IMR-90 (cell line): Measurements from ENCODE around the gene SELENOH. TPM values are rescaled to one million over a fixed set of nuclear protein-coding genes. Genes with fewer than 3 reads are reported as not detected.
A peak's percentile ranks its signal among the peaks of the same experiment; 100 is the strongest.

Source experiments
- ATAC-seq: fragments of 200-7000 bp; cut with Tn5 transposase; 2 replicates; pipeline ENCODE4 v1.9.1; 2020; ENCODE audit warnings: low read depth, mild to moderate bottlenecking, moderate library complexity
- BruUV-seq: library from RNA; stranded (reverse); fragments of 400-500 nt; replicated peaks from 2 replicates; lab custom pipeline; 2021; lab: Mats Ljungman, UMichigan
- CTCF ChIA-PET: fragments of 300-600 bp; formaldehyde crosslinking; extraction: SDS; loops from one replicate; lab custom pipeline; 2021; ENCODE audit warnings: antibody characterized with exemption; lab: Yijun Ruan, JAX
- POLR2A ChIA-PET: fragments of 300-600 bp; sonication (Branson Sonifier 250); formaldehyde crosslinking; loops from one replicate; lab custom pipeline; 2022; ENCODE audit warnings: antibody characterized with exemption; ENCODE audit not compliant: unreplicated experiment; lab: Charles Lee
- DNase-seq: peaks from one replicate; pipeline ENCODE4 v3.0.0; 2013
- H2AFZ ChIP-seq: replicated peaks from 2 replicates; pipeline ENCODE3; 2013; ENCODE audit warnings: low read length, mild to moderate bottlenecking; ENCODE audit not compliant: poor library complexity
- H2AK5ac ChIP-seq: 2 replicates; pipeline ENCODE4 v1.6.1; 2013; ENCODE audit warnings: low read depth, low read length, inconsistent platforms
- H2AK9ac ChIP-seq: replicated peaks from 2 replicates; pipeline ENCODE3; 2013; ENCODE audit warnings: mild to moderate bottlenecking, low read depth, low read length, moderate library complexity; ENCODE audit not compliant: poor library complexity
- H2BK120ac ChIP-seq: 2 replicates; pipeline ENCODE4 v1.6.1; 2013; ENCODE audit warnings: low read depth, low read length, inconsistent platforms
- H2BK15ac ChIP-seq: 3 replicates; pipeline ENCODE4 v1.6.1; 2013; ENCODE audit warnings: low read depth, low read length, inconsistent platforms
- H2BK20ac ChIP-seq: 2 replicates; pipeline ENCODE4 v1.6.1; 2013; ENCODE audit warnings: low read depth, mild to moderate bottlenecking, inconsistent platforms, low read length, moderate library complexity
- H2BK5ac ChIP-seq: 2 replicates; pipeline ENCODE4 v1.6.1; 2013; ENCODE audit warnings: mild to moderate bottlenecking, low read depth, low read length, inconsistent platforms; ENCODE audit not compliant: poor library complexity, severe bottlenecking
- H3K14ac ChIP-seq: replicated peaks from 2 replicates; pipeline ENCODE4 v1.6.1; 2013; ENCODE audit warnings: low read depth, low read length, inconsistent platforms
- H3K18ac ChIP-seq: 2 replicates; pipeline ENCODE4 v1.6.1; 2013; ENCODE audit warnings: low read depth, low read length, control low read depth
- H3K23ac ChIP-seq: 2 replicates; pipeline ENCODE4 v1.6.1; 2013; ENCODE audit warnings: low read depth, low read length, inconsistent platforms
- H3K27ac ChIP-seq: 2 replicates; pipeline ENCODE4 v1.5.1; 2013; ENCODE audit warnings: mild to moderate bottlenecking, control low read depth, low read length; ENCODE audit not compliant: insufficient read depth
- H3K27me3 ChIP-seq: 2 replicates; pipeline ENCODE4 v1.6.1; 2013; ENCODE audit warnings: low read length; ENCODE audit not compliant: control insufficient read depth, insufficient read depth
- H3K36me3 ChIP-seq: 2 replicates; pipeline ENCODE4 v1.6.1; 2013; ENCODE audit warnings: low read length, mixed read lengths; ENCODE audit not compliant: control insufficient read depth, insufficient read depth
- H3K4ac ChIP-seq: 2 replicates; pipeline ENCODE4 v1.6.1; 2013; ENCODE audit warnings: low read depth, low read length, inconsistent platforms
- H3K4me1 ChIP-seq: 2 replicates; pipeline ENCODE4 v1.6.1; 2013; ENCODE audit warnings: low read length, mixed read lengths; ENCODE audit not compliant: control insufficient read depth, insufficient read depth
- H3K4me2 ChIP-seq: 2 replicates; pipeline ENCODE4 v1.6.1; 2013; ENCODE audit warnings: low read depth, mild to moderate bottlenecking, control low read depth, low read length, moderate library complexity
- H3K4me3 ChIP-seq: 2 replicates; pipeline ENCODE4 v1.5.1; 2013; ENCODE audit warnings: low read depth, mild to moderate bottlenecking, control low read depth, low read length, moderate library complexity; ENCODE audit not compliant: insufficient read depth
- H3K56ac ChIP-seq: 2 replicates; pipeline ENCODE4 v1.6.1; 2013; ENCODE audit warnings: low read length, inconsistent platforms; ENCODE audit not compliant: insufficient read depth; ENCODE audit errors: extremely low read depth
- H3K79me1 ChIP-seq, 2 experiments: 2 replicates each; pipeline ENCODE4 v1.6.1; 2013; ENCODE audit warnings: low read length in 2 of 2, inconsistent platforms in 1 of 2, low read depth in 1 of 2
- H3K9ac ChIP-seq: 2 replicates; pipeline ENCODE4 v1.6.1; 2013; ENCODE audit warnings: low read depth, low read length, control low read depth
- H3K9me1 ChIP-seq: 2 replicates; pipeline ENCODE4 v1.6.1; 2013; ENCODE audit warnings: low read length, inconsistent platforms; ENCODE audit not compliant: insufficient read depth
- H3K9me3 ChIP-seq: 2 replicates; pipeline ENCODE4 v1.6.1; 2013; ENCODE audit warnings: low read length; ENCODE audit not compliant: control insufficient read depth, insufficient read depth
- H4K20me1 ChIP-seq: 2 replicates; pipeline ENCODE4 v1.6.1; 2013; ENCODE audit warnings: low read length, inconsistent platforms; ENCODE audit not compliant: insufficient read depth
- H4K5ac ChIP-seq: 2 replicates; pipeline ENCODE4 v1.6.1; 2013; ENCODE audit warnings: mild to moderate bottlenecking, low read depth, low read length, control low read depth
- H4K8ac ChIP-seq, 2 experiments: 2 replicates each; pipeline ENCODE4 v1.6.1; 2013; ENCODE audit warnings: low read depth in 2 of 2, low read length in 2 of 2, control low read depth in 1 of 2, inconsistent platforms in 1 of 2
- H4K91ac ChIP-seq: 2 replicates; pipeline ENCODE4 v1.6.1; 2013; ENCODE audit warnings: low read depth, low read length, inconsistent platforms; ENCODE audit not compliant: insufficient read depth
- RFX5 ChIP-seq: IDR thresholded peaks from 2 replicates; pipeline ENCODE4 v1.8.0; 2012; ENCODE audit warnings: low read depth, mild to moderate bottlenecking, low read length, moderate library complexity
- WGBS, 2 experiments: methylation state at CpG; one replicate each; pipeline versions ENCODE4 v1.1.5 to v1.1.7; 2013; ENCODE audit warnings: missing lambda C conversion rate in 2 of 2; ENCODE audit not compliant: insufficient read length in 1 of 2; ENCODE audit errors: extremely low coverage in 2 of 2; 5-methylcytosine and 5-hydroxymethylcytosine counted together
- dilution Hi-C: fragments of 300-500 bp; cut with HindIII; formaldehyde crosslinking; loops from one replicate; pipeline ENCODE4 v1.14.3; 2018; ENCODE audit warnings: low sequenced_read_pairs; ENCODE audit not compliant: unreplicated experiment
- in situ Hi-C: fragments of 300-500 bp; cut with MboI; formaldehyde crosslinking; loops from 3 replicates; pipeline ENCODE4 v1.14.3; 2019; ENCODE audit warnings: low sequenced_read_pairs, inconsistent platforms, mixed read lengths
- intact Hi-C: fragments of 100-400 bp; cut with micrococcal nuclease; formaldehyde crosslinking; loops from 2 replicates; pipeline ENCODE4 v1.10.0; 2022
- polyA plus RNA-seq, 3 experiments: library from polyadenylated mRNA; depleted of rRNA; stranded (reverse); fragments of >200 nt; gene quantifications; 2 replicates each; pipeline ENCODE4 v1.2.3, GENCODE V29; 2012; ENCODE audit warnings: low replicate concordance in 1 of 3
- total RNA-seq: library from RNA; depleted of rRNA; stranded (reverse); fragments of >200 nt; gene quantifications from 2 replicates; pipeline ENCODE4 v1.2.3, GENCODE V29; 2012

The SELENOH gene
- total and polyA plus RNA-seq, 2 of the 4 experiments (the other 2 are of a cell fraction), result 40.3 to 107 TPM

GRCh38 chr11:57792060-57792541, 50.8 kb downstream of the SELENOH start:
- Histone ChIP-seq H3K79me1 (peaks cover 27 to 73% of the 10 kb centered on the region in 2 experiments; a peak in 3 of 4 replicates), H3K9ac (no peak overlapping the region), H3K18ac (no peak overlapping the region), H2BK20ac (no peak overlapping the region), H2AFZ (no peak overlapping the region), H3K4ac (no peak overlapping the region), H2AK5ac (no peak overlapping the region), H4K91ac (no peak overlapping the region), H3K27me3 (no peaks in the 10 kb centered on the region), H4K20me1 (peaks cover 79% of the 10 kb centered on the region), H2BK120ac (no peak overlapping the region), H3K4me3 (no peak overlapping the region), H3K9me3 (no peaks in the 10 kb centered on the region), H3K56ac (no peak overlapping the region), H3K23ac (peak overlapping the region; percentile 17; the same call in 1 of the 2 replicates), H2BK15ac (no peak overlapping the region), H3K14ac (0 out of 2 replicates have a peak overlapping the region, but pooled peaks have one; percentile 25), H4K8ac (no peak overlapping the region), H3K9me1 (peaks cover 17% of the 10 kb centered on the region), H3K27ac (no peak overlapping the region), H3K36me3 (peaks cover 35% of the 10 kb centered on the region), H3K4me2 (no peak overlapping the region), H3K4me1 (peaks cover 13% of the 10 kb centered on the region), H2AK9ac (no peak overlapping the region), H4K5ac (no peak overlapping the region), H2BK5ac (no peak overlapping the region)
- WGBS, 2 experiments, result no CpG with 5 or more reads among the region's 7 CpGs
- peak; percentile 53 for DNase-seq
- no peak for TF ChIP-seq RFX5
- intact Hi-C loops, result no loop called here
- in situ Hi-C loops, result no loop called here
- no peak; the same call in 1 of the 2 replicates for ATAC-seq
- dilution Hi-C loops, result no loop called here
- POLR2A ChIA-PET, result no interaction called here
- CTCF ChIA-PET, result interaction anchor here (1.0 kb wide), 1 partner anchor 8 kb away, joined by 4 read pairs; no protein-coding TSS in a partner anchor
- no TSS peak for BruUV-seq
